Astrocyte of the spinal cord (primary cell): Measurements from ENCODE around the gene PTPRG.

Experiments used
- DNase-seq: peaks from one replicate; pipeline ENCODE4 v3.0.0; 2011; ENCODE audit warnings: low read depth, low spot score
- H3K4me3 ChIP-seq: 2 replicates; pipeline ENCODE4 v1.5.1; 2011; ENCODE audit warnings: low read depth, mild to moderate bottlenecking, low read length, moderate library complexity
- CTCF ChIP-seq: IDR thresholded peaks from 2 replicates; pipeline ENCODE4 v1.5.1; 2012; ENCODE audit warnings: low read depth, mild to moderate bottlenecking, low read length, inconsistent platforms
- in situ Hi-C: cut with HindIII; loops from 2 replicates; pipeline ENCODE4 v1.10.0; 2017; ENCODE audit warnings: low sequenced_read_pairs

The PTPRG gene

GRCh38 chr3:61794341-61794740, 233.0 kb downstream of the PTPRG start:
- no peak overlapping the region for H3K4me3 ChIP-seq
- DNase-seq: no peak
- in situ Hi-C loops: no loop called here
- TF ChIP-seq CTCF: no peak

- no peak overlapping the region for H3K4me3 ChIP-seq
- TF ChIP-seq CTCF: no peak
- in situ Hi-C loops: no loop called here
- DNase-seq: no peak
Measured at GRCh38 chr3:61794961-61795360, 233.6 kb downstream of the PTPRG start.

- in situ Hi-C loops: no loop called here
- no peak for TF ChIP-seq CTCF
- H3K4me3 ChIP-seq: no peak overlapping the region
Measured at GRCh38 chr3:61796088-61796680, 234.8 kb downstream of the PTPRG start.

GRCh38 chr3:61796911-61797310, 235.5 kb downstream of the PTPRG start:
- no peak for TF ChIP-seq CTCF

More at GRCh38 chr3:61796088-61796680, 234.8 kb downstream of the PTPRG start:
- DNase-seq: no peak

GRCh38 chr3:61802772-61803171, 241.4 kb downstream of the PTPRG start:
- no peak for TF ChIP-seq CTCF
- no peak for DNase-seq
- no peak overlapping the region for H3K4me3 ChIP-seq
- in situ Hi-C loops: no loop called here

More at GRCh38 chr3:61796911-61797310, 235.5 kb downstream of the PTPRG start:
- no peak for DNase-seq
- H3K4me3 ChIP-seq: no peak overlapping the region
- in situ Hi-C loops: no loop called here

GRCh38 chr3:61803983-61804382, 242.6 kb downstream of the PTPRG start:
- no peak for TF ChIP-seq CTCF
- H3K4me3 ChIP-seq: no peak overlapping the region
- no peak for DNase-seq
- in situ Hi-C loops: no loop called here
